GM12878 (cell line): Measurements from ENCODE around the gene PIAS2.
"Not testable (repeated sequence)": the region's sequence is repeated elsewhere in the genome, so short reads cannot be mapped to it uniquely, and the experiment has no call there.

Source experiments
- CREM ChIP-seq: IDR thresholded peaks from 2 replicates; pipeline ENCODE4 v1.6.1; 2014; ENCODE audit warnings: antibody characterized with exemption, low read depth
- STAT1 ChIP-seq: fragments of 450-650 bp; conservative IDR thresholded peaks from 2 replicates; pipeline ENCODE4 v1.6.1; 2014; ENCODE audit warnings: antibody characterized with exemption, mild to moderate bottlenecking

- TF ChIP-seq CREM, STAT1: not testable (repeated sequence)
These were observed 52.1 kb downstream of the PIAS2 start for GRCh38 chr18:46865245-46865644.
